BJ (cell line): ENCODE measurements around the gene FEM1B. TPM values are rescaled to one million over a fixed set of nuclear protein-coding genes. Genes with fewer than 3 reads are reported as not detected.

ENCODE experiments used
- CTCF ChIA-PET: fragments of 350-600 bp; formaldehyde crosslinking; extraction: SDS; loops from one replicate; lab custom pipeline; 2021; ENCODE audit warnings: antibody characterized with exemption, inconsistent platforms; lab: Yijun Ruan, JAX
- POLR2A ChIA-PET: fragments of 300-600 bp; sonication (Branson Sonifier 250); formaldehyde crosslinking; extraction: SDS; loops from one replicate; lab custom pipeline; 2021; ENCODE audit warnings: antibody characterized with exemption; lab: Charles Lee
- DNase-seq: peaks from one replicate; pipeline ENCODE4 v3.0.0-alpha.2; 2011; ENCODE audit warnings: low read depth
- H3K27me3 ChIP-seq: 2 replicates; pipeline ENCODE4 v1.6.0; 2011; ENCODE audit warnings: low read length; ENCODE audit not compliant: control insufficient read depth, insufficient read depth
- H3K36me3 ChIP-seq: 2 replicates; pipeline ENCODE4 v1.5.1; 2011; ENCODE audit warnings: low read length; ENCODE audit not compliant: control insufficient read depth, insufficient read depth
- H3K4me3 ChIP-seq: 2 replicates; pipeline ENCODE4 v1.5.1; 2011; ENCODE audit warnings: low read depth, mild to moderate bottlenecking, control low read depth, low read length
- polyA plus RNA-seq: library from polyadenylated mRNA; depleted of rRNA; stranded (reverse); fragments of >200 nt; gene quantifications from 2 replicates; pipeline ENCODE4 v1.2.3, GENCODE V29; 2011
- TF ChIP-seq, protein P1 (sequence below): IDR thresholded peaks from 2 replicates; pipeline ENCODE4 v1.5.1; 2011; ENCODE audit warnings: low read depth, mild to moderate bottlenecking, control low read depth, inconsistent platforms, low read length, moderate library complexity; ENCODE audit not compliant: insufficient read depth

The FEM1B gene
- polyA plus RNA-seq, 1 experiment, result 58.3 TPM

DNA sequence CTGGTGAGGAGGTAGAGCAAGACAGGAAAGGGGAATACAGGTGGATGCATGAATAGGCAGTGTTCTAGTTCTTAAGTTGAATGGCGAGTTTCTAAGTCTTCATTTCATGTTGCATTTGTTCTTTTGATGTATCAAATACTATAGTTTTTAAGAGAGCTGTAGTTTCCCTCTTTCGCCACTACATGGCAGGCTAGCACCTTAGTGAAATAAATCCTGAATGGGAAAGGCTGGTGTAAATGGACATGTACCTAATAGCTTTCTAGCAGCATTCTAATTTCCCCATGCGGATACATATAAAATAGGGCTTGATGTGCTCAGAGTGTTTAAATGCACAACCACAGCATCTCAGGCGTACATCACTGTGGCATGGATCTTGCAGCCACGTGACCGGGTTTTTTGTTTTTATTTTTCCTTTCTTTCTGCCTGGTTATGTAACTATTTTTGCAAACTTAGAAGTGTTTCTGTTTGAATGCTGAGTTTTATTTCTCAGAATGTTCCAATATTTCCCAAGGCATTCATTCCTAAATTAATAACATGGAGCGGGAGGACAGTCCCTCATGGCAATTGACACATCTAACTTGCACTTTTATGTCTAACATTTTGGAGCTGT, 24.5 kb upstream of the FEM1B start:
- H3K27me3 ChIP-seq, result no peaks in the 10 kb centered on the region
- no peaks in the 10 kb centered on the region for H3K36me3 ChIP-seq
- ChIA-PET POLR2A (interaction anchor here (0.5 kb wide), 1 partner anchor 72 kb away, joined by 3 read pairs; no protein-coding TSS in a partner anchor), CTCF (interaction anchor here (0.6 to 4.7 kb wide), 37 partner anchors 8 to 672 kb away, joined by 3 to 89 read pairs (median 4); partner anchors contain the start of gene FEM1B)
- no peak overlapping the region for H3K4me3 ChIP-seq
- DNase-seq, result no peak
- TF ChIP-seq, protein P1, sequence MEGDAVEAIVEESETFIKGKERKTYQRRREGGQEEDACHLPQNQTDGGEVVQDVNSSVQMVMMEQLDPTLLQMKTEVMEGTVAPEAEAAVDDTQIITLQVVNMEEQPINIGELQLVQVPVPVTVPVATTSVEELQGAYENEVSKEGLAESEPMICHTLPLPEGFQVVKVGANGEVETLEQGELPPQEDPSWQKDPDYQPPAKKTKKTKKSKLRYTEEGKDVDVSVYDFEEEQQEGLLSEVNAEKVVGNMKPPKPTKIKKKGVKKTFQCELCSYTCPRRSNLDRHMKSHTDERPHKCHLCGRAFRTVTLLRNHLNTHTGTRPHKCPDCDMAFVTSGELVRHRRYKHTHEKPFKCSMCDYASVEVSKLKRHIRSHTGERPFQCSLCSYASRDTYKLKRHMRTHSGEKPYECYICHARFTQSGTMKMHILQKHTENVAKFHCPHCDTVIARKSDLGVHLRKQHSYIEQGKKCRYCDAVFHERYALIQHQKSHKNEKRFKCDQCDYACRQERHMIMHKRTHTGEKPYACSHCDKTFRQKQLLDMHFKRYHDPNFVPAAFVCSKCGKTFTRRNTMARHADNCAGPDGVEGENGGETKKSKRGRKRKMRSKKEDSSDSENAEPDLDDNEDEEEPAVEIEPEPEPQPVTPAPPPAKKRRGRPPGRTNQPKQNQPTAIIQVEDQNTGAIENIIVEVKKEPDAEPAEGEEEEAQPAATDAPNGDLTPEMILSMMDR, result peak; percentile 85

- TF ChIP-seq, protein P1, result peak; percentile 19; the same call in 1 of the 2 replicates
- Histone ChIP-seq H3K27me3 (no peaks in the 10 kb centered on the region), H3K36me3 (no peaks in the 10 kb centered on the region), H3K4me3 (peak overlapping the region; percentile 48)
- CTCF ChIA-PET, result interaction anchor here (1.2 to 4.7 kb wide), 2 partner anchors 48 to 49 kb away, joined by 5 to 89 read pairs; no protein-coding TSS in a partner anchor
- POLR2A ChIA-PET, result interaction anchor here (0.7 kb wide), 1 partner anchor 562 kb away, joined by 6 read pairs; no protein-coding TSS in a partner anchor
- peak; percentile 65 for DNase-seq
Observed at GRCh38 chr15:68256675-68257450, 20.7 kb upstream of the FEM1B start.

- Histone ChIP-seq H3K27me3 (no peaks in the 10 kb centered on the region), H3K36me3 (no peaks in the 10 kb centered on the region), H3K4me3 (no peak overlapping the region)
- POLR2A ChIA-PET, result no interaction called here
- TF ChIP-seq, protein P1, result no peak
- CTCF ChIA-PET, result interaction anchor here (0.6 to 2.3 kb wide), 4 partner anchors 19 to 107 kb away, joined by 3 to 6 read pairs (median 4); partner anchors contain the start of gene FEM1B
- DNase-seq, result no peak
Observed at GRCh38 chr15:68258692-68259091, 18.9 kb upstream of the FEM1B start.

GRCh38 chr15:68259883-68260282, 17.7 kb upstream of the FEM1B start:
- POLR2A ChIA-PET, result no interaction called here
- no peak overlapping the region for H3K4me3 ChIP-seq
- no peak for DNase-seq
- TF ChIP-seq, protein P1, result no peak
- H3K36me3 ChIP-seq, result no peaks in the 10 kb centered on the region
- CTCF ChIA-PET, result interaction anchor here (0.7 to 2.3 kb wide), 3 partner anchors 11 to 47 kb away, joined by 3 to 6 read pairs (median 3); no protein-coding TSS in a partner anchor
- H3K27me3 ChIP-seq, result no peaks in the 10 kb centered on the region

- CTCF ChIA-PET, result no interaction called here
Observed at GRCh38 chr15:68261241-68261640, 16.3 kb upstream of the FEM1B start.

More at GRCh38 chr15:68261241-68261640, 16.3 kb upstream of the FEM1B start:
- Histone ChIP-seq H3K27me3 (no peaks in the 10 kb centered on the region), H3K4me3 (no peak overlapping the region), H3K36me3 (no peaks in the 10 kb centered on the region)
- DNase-seq, result no peak
- POLR2A ChIA-PET, result no interaction called here
- TF ChIP-seq, protein P1, result no peak
